PFSK-1 (cell line): Measurements from ENCODE around the gene PTCD1.

Experiments
- FOXP2 ChIP-seq: optimal IDR thresholded peaks from 2 replicates; pipeline ENCODE3; 2011; ENCODE audit warnings: borderline replicate concordance, control low read depth, inconsistent platforms; ENCODE audit not compliant: insufficient read depth; ENCODE audit errors: extremely low read length, extremely low read depth
- POLR2AphosphoS5 ChIP-seq: IDR thresholded peaks from 2 replicates; pipeline ENCODE4 v1.6.1; 2012; ENCODE audit warnings: low read depth, mild to moderate bottlenecking, control low read depth, low read length, moderate library complexity
- SIN3A ChIP-seq: IDR thresholded peaks from 2 replicates; pipeline ENCODE4 v1.6.1; 2012; ENCODE audit warnings: mild to moderate bottlenecking, low read length, moderate library complexity, borderline replicate concordance; ENCODE audit not compliant: insufficient read depth
- TAF1 ChIP-seq: IDR thresholded peaks from 2 replicates; pipeline ENCODE4 v1.6.1; 2012; ENCODE audit warnings: low read length, control low read depth, borderline replicate concordance; ENCODE audit not compliant: insufficient read depth
- TF ChIP-seq, protein P1 (sequence below), 2 experiments: IDR thresholded peaks; 2 replicates each; pipeline versions ENCODE4 v1.6.1 to v1.8.0; 2011 to 2012; ENCODE audit warnings: low read depth in 2 of 2, low read length in 2 of 2, control low read depth in 1 of 2, inconsistent platforms in 1 of 2, mild to moderate bottlenecking in 1 of 2, moderate library complexity in 1 of 2; ENCODE audit not compliant: insufficient read depth in 1 of 2

The PTCD1 gene

DNA sequence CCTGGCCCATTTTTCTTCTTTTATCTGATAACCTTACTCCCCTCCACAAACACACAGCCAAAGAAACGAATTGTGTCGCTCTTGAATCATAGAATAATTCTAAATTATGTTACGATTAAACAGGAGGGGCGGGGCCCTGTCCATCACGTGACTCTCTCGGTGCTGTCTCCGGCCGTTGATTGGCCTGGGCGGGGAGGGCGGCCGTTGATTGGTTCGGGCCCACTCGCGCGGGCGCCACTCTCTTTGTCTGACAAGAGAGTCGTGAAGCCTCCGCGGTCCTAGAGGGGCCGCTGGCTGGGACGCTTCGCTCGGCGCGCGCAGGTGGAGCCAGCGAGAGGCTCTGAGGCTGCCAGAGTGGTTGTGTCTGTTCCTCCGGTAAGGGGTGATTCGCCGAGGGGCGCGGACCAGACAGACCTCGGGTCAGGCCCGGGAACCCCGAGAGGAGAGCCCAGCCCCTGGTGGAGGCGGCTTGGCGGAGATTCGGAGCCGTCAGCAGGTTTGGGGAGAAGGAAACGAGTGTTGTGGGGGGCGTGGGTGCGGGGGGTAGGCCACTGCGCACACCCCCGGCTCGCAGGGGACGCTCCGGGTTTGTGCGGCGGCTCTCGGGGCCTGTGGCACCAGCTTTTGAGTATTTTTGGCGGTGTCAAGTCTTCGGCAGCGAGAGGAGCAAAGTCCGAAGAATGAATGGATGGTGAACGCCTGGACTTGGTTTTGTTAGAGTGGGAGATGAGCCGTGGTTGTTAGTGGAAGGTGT lies 34.1 kb upstream of the PTCD1 start, which contains the start of gene ZNF789:
Gene ZNF789 (plus strand): TSS at position 330 of the 754 bp plus-strand sequence. CDS start 3,567 bp downstream, outside the sequence.
- TF ChIP-seq TAF1 (peak; percentile 80; the same call in 1 of the 2 replicates), POLR2AphosphoS5 (peak; percentile 45; the same call in 1 of the 2 replicates), FOXP2 (peak; percentile 69), SIN3A (peak; percentile 69; the same call in 1 of the 2 replicates)
- TF ChIP-seq, protein P1, sequence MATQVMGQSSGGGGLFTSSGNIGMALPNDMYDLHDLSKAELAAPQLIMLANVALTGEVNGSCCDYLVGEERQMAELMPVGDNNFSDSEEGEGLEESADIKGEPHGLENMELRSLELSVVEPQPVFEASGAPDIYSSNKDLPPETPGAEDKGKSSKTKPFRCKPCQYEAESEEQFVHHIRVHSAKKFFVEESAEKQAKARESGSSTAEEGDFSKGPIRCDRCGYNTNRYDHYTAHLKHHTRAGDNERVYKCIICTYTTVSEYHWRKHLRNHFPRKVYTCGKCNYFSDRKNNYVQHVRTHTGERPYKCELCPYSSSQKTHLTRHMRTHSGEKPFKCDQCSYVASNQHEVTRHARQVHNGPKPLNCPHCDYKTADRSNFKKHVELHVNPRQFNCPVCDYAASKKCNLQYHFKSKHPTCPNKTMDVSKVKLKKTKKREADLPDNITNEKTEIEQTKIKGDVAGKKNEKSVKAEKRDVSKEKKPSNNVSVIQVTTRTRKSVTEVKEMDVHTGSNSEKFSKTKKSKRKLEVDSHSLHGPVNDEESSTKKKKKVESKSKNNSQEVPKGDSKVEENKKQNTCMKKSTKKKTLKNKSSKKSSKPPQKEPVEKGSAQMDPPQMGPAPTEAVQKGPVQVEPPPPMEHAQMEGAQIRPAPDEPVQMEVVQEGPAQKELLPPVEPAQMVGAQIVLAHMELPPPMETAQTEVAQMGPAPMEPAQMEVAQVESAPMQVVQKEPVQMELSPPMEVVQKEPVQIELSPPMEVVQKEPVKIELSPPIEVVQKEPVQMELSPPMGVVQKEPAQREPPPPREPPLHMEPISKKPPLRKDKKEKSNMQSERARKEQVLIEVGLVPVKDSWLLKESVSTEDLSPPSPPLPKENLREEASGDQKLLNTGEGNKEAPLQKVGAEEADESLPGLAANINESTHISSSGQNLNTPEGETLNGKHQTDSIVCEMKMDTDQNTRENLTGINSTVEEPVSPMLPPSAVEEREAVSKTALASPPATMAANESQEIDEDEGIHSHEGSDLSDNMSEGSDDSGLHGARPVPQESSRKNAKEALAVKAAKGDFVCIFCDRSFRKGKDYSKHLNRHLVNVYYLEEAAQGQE (IDR thresholded peaks at IDR 0.05; ENCODE audit: insufficient read depth in 1 of 2, low read depth in 2 of 2, low read length in 2 of 2), result no peak

DNA sequence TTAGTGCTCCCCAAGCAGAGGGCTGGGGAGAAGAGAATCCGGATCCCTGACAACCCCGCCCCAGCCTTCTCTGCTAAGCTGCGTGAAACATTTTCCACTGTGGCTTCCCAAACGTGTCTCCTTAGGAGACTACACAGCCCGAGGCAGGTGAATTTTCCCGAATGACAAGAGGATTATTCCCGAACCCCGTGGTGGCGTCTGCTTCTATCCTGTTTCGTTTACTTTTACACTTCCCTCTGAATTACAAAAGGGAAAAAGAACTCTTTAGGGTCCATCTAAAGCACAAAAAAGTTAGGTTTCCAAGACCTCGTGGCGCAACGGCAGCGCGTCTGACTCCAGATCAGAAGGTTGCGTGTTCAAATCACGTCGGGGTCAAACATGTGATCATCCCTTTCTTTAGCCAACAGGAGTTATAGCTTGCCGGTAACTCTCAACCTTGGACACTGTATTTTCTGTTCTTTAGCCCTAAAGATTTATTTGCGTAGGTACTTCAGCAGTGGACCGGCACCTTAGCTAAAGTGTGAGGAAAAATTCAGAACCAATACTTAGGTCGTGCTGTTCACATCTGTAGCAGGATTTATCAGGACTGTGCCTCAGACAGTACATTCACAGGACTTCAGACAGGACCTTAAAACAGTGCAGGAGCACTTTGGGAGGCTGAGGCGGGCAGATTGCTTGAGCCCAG lies 30.9 kb upstream of the PTCD1 start:
- TF ChIP-seq SIN3A (no peak), FOXP2 (no peak), POLR2AphosphoS5 (no peak)
- TF ChIP-seq, protein P1 (IDR thresholded peaks at IDR 0.05; ENCODE audit: insufficient read depth in 1 of 2, low read depth in 2 of 2, low read length in 2 of 2), result no peak

DNA sequence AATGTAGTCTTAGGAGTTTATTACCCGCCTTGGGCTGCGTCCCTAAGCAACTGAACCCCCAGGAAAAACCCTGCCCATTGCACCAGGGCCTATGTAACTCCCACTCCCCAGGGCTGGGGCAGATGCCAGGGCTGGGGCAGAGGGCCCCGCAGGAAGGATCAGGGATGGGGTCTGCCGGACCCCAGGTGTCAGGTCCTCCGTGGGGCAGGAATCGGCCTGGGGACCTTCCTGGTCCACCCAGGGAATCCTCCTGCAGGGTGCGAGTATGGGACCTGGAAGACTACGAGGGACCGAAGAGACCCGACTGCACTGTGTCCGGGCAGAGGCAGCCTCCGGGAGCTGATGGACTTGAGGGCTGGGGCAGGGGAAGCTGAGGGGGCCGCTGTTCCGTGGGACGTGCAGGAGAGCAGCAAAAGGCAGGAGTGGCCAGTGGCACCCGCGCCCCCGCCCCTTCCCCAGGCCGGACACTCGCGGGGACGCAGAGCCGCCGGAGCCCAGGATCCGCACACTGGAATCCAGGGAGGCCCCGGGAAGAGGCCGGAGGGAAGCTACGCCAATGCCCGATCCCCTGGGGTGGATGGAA lies 29.8 kb upstream of the PTCD1 start:
- TF ChIP-seq, protein P1 (IDR thresholded peaks at IDR 0.05; ENCODE audit: insufficient read depth in 1 of 2, low read depth in 2 of 2, low read length in 2 of 2), result no peak
- TF ChIP-seq TAF1 (no peak), SIN3A (no peak), FOXP2 (no peak), POLR2AphosphoS5 (no peak)

DNA sequence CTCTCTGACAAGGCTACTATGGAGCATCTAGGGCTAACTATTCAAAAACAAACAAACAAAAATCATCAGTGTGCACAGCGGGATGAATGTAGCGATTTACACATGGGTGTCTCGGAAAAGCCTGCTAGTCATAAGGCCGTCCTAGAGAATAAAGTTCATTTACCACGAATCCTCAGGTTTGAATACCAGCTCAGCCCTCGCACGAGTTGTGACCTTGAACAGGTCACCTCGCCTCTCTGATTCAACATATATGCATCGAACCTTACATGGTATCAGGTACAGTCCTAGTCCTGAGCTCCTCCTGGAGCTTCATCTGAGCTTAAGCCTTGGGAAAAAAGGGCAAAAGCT lies 26.8 kb upstream of the PTCD1 start:
- no peak for TF ChIP-seq POLR2AphosphoS5
- no peak for TF ChIP-seq TAF1
- TF ChIP-seq, protein P1 (IDR thresholded peaks at IDR 0.05; ENCODE audit: insufficient read depth in 1 of 2, low read depth in 2 of 2, low read length in 2 of 2), result no peak
- no peak for TF ChIP-seq FOXP2
- no peak for TF ChIP-seq SIN3A
